NCI-H345 (cell line): ENCODE data around the gene LAMC3.
"Not testable (repeated sequence)": the region's sequence is repeated elsewhere in the genome, so short reads cannot be mapped to it uniquely, and the experiment has no call there.

Experiments used
- DNase-seq: peaks from one replicate; lab custom pipeline; 2025; lab: John Stamatoyannopoulos, UW

Gene LAMC3

GRCh38 chr9:130991778-130992681 lies 16.9 kb upstream of the LAMC3 start:
- DNase-seq: no peak

- no peak for DNase-seq
These were observed 16.3 kb upstream of the LAMC3 start for GRCh38 chr9:130992682-130993032.

GRCh38 chr9:130993303-130994030 lies 15.5 kb upstream of the LAMC3 start:
- no peak for DNase-seq

GRCh38 chr9:130994135-130995085 lies 14.6 kb upstream of the LAMC3 start:
- DNase-seq: no peak

GRCh38 chr9:130995086-130996011 lies 13.6 kb upstream of the LAMC3 start:
- DNase-seq: no peak

GRCh38 chr9:130996205-130996604 lies 12.8 kb upstream of the LAMC3 start:
- no peak for DNase-seq

- no peak for DNase-seq
These were observed 12.1 kb upstream of the LAMC3 start for GRCh38 chr9:130996676-130997394.

GRCh38 chr9:130997395-130997684 lies 11.6 kb upstream of the LAMC3 start:
- DNase-seq: no peak

GRCh38 chr9:130997925-130998596 lies 10.9 kb upstream of the LAMC3 start:
- peak; percentile 45 for DNase-seq

- no peak for DNase-seq
These were observed 10.3 kb upstream of the LAMC3 start for GRCh38 chr9:130998597-130999244.

- DNase-seq: no peak
These were observed 9.7 kb upstream of the LAMC3 start for GRCh38 chr9:130999245-130999623.

GRCh38 chr9:131000526-131000925 lies 8.4 kb upstream of the LAMC3 start:
- DNase-seq: not testable (repeated sequence)

- DNase-seq: no peak
These were observed 8.0 kb upstream of the LAMC3 start for GRCh38 chr9:131001021-131001420.

GRCh38 chr9:131001990-131002389 lies 7.0 kb upstream of the LAMC3 start:
- no peak for DNase-seq

GRCh38 chr9:131006601-131007000 lies 2.4 kb upstream of the LAMC3 start:
- DNase-seq: no peak

GRCh38 chr9:131008086-131008485 lies 888 bp upstream of the LAMC3 start:
- no peak for DNase-seq

- DNase-seq: no peak
These were observed 438 bp upstream of the LAMC3 start for GRCh38 chr9:131008563-131008908.

- DNase-seq: no peak
These were observed 1.7 kb downstream of the LAMC3 start for GRCh38 chr9:131010482-131011273.
